Activated CD8-positive, alpha-beta memory T cell treated with anti-CD3 and anti-CD28 coated beads for 4 hours (primary cell): ENCODE results near the gene LMAN1.

ENCODE experiments used
- DNase-seq, 2 donors: peaks; one replicate each; pipeline ENCODE4 v3.0.0-alpha.2; 2020; ENCODE audit warnings: low read depth in 2 of 2

The LMAN1 gene

GRCh38 chr18:59303656-59304195, 55.3 kb downstream of the LMAN1 start:
- no peak for DNase-seq

GRCh38 chr18:59303006-59303405, 56.1 kb downstream of the LMAN1 start:
- no peak for DNase-seq

GRCh38 chr18:59301929-59302328, 57.1 kb downstream of the LMAN1 start:
- no peak for DNase-seq

- no peak for DNase-seq
These were observed 58.3 kb downstream of the LMAN1 start for GRCh38 chr18:59300676-59301285.

GRCh38 chr18:59298871-59299270, 60.2 kb downstream of the LMAN1 start:
- no peak for DNase-seq

GRCh38 chr18:59293317-59293716, 65.7 kb downstream of the LMAN1 start:
- no peak for DNase-seq

GRCh38 chr18:59286341-59286740, 72.7 kb downstream of the LMAN1 start:
- DNase-seq, result no peak

GRCh38 chr18:59282341-59282740, 76.7 kb downstream of the LMAN1 start:
- DNase-seq, result no peak

- no peak for DNase-seq
These were observed 79.3 kb downstream of the LMAN1 start for GRCh38 chr18:59279722-59280121.

- DNase-seq, result no peak
These were observed 79.9 kb downstream of the LMAN1 start for GRCh38 chr18:59279193-59279592.

- no peak for DNase-seq
These were observed 80.3 kb downstream of the LMAN1 start for GRCh38 chr18:59278793-59279192.
